ENCODE results near the gene IL10RB.
"Not testable (repeated sequence)": the region's sequence is repeated elsewhere in the genome, so short reads cannot be mapped to it uniquely, and the experiment has no call there.

Gene IL10RB

DNA sequence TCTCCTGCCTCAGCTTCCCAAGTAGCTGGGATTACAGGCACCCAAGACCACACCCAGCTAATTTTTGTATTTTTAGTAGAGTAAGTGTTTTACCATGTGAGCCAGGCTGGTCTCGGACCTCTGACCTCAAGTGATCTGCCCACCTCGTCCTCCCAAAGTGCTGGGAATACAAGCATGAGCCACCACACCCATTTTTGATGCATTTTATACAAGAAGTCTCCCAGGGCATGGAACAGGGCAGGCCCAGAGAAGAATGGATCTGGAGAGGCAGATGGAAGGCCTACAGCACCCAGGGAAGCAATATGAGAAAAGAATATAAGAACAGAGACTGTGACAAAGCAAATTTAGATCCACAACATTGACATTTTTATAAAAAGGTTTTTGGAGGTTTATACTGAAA, 39.8 kb downstream of the IL10RB start:
- no peak for DNase-seq

DNA sequence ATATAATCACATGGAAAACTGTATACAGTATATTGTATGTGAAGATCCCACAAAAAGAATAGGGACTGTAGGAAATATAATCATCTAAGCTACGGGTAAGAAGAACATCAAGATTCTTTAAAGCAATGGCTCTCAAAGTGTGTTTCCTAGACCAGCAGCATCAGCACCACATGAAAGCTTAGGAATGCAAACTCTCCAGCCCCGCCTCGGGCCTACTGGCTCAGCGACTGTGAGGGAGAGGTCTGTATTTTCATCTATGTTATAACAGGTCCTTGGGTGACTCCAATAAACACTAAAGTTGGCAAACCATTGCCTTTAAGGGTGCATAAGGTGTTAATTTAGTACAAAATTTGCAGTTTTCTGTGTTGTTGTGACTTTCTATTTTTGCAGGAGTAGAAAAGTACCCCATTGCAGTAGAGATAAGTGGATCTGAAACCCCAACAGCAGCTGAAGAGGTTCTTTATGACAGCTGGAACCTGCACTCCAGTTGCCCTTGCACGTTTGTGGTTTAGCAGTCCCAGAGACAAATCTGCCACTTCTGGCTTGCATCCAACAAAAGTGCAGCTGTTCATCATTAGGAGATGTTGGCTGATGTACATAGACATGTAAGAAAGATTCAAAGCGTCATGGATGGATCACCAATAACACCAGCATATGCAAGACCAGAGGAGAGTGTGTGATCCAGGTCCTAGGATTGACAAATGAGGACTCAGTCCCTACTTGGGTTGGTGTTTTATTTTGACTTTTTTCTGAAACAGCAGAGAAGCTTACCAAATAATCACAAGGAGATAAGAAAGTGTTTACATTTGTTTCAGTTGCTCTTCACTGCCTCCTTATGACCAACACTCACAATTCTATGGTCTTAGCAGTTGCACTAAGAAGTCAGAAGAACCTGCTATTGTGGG, 42.7 kb downstream of the IL10RB start:
- no peak for DNase-seq

GRCh38 chr21:33309778-33310177, 43.6 kb downstream of the IL10RB start:
- DNase-seq = no peak

DNA sequence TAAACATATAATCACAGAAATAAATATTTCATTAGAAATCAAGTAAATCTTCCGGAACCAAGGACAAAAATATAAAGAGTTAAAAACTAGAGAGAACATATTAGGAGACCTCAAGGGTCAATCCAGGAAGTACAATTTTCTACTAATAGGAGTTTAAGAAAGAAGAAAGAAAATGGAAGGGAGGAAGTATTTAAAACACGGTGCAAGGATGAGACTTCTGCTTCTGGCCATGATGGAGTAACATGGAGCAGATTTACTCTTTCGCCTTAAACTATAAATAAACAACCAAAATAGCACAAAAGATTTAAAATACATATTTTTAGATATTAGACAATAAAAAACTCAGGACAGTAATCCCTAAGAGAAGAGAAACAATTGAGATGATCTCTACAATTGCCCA, 46.0 kb downstream of the IL10RB start:
- no peak for DNase-seq

DNA sequence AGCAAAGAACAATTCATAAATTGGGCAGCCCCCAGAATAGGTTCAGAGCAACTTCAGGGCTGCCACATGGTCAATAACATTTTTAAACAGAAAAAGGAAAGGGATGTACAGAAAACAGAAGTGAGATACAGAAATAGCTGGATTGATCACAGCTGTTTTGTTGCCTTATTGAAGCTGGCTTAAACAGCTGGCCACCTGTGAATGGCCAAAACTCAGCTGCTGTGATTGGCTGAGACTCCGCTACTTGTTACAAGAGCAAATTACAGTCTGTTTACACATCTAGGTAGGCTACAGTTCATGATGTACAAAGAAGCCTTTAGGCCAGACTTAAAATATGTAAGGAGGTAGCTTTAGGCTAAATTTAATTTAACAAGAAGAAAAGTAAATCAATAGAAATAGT, 47.0 kb downstream of the IL10RB start:
- DNase-seq = no peak

GRCh38 chr21:33313611-33314010, 47.4 kb downstream of the IL10RB start:
- DNase-seq = no peak

- no peak for DNase-seq
These were observed 47.9 kb downstream of the IL10RB start for GRCh38 chr21:33314111-33314510.

GRCh38 chr21:33315946-33316710, 50.0 kb downstream of the IL10RB start:
- DNase-seq = no peak

GRCh38 chr21:33317145-33317544, 51.0 kb downstream of the IL10RB start:
- DNase-seq = no peak

DNA sequence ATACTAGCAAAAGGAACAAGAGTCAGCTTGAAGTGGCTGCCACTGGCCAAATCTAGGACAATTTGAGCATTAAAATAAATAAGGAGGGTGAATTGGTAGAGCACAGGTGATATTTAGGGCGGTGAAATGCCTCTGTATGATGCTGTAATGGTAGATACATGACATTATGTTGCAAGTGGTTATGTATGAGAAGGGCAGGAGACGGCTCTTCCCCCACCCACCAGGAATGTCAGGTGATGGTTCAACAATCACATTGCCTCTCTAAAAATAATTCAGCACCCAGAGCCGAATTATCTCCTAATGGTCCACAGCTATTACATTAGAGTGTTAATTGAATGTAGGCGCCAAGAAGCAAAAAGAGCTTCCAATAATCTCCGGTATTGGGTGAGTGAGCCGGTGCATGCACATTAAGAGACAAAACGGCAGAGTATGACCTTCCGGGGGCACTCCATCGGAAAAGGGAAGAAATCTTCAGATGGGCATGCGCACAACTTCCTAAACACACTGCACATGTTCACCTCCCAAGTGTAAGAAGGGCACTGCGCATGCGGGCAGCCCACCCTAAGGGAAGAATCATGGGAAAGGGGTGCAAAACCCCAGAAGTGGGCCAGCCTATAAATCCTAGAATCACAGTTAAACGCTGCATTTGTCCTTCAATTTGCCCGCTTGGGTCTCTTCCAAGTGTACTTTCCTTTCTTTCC, 51.8 kb downstream of the IL10RB start:
- DNase-seq = no peak

GRCh38 chr21:33321005-33321404, 54.8 kb downstream of the IL10RB start:
- not testable (repeated sequence) for DNase-seq

- DNase-seq = not testable (repeated sequence)
These were observed 57.4 kb downstream of the IL10RB start for GRCh38 chr21:33323610-33324009.

GRCh38 chr21:33324291-33325221, 58.4 kb downstream of the IL10RB start, which contains the start of gene IFNAR1:
Gene IFNAR1 (plus strand): TSS chr21:33324970. CDS start chr21:33325056, 86 bp downstream.
- DNase-seq = peak; percentile 98

DNA sequence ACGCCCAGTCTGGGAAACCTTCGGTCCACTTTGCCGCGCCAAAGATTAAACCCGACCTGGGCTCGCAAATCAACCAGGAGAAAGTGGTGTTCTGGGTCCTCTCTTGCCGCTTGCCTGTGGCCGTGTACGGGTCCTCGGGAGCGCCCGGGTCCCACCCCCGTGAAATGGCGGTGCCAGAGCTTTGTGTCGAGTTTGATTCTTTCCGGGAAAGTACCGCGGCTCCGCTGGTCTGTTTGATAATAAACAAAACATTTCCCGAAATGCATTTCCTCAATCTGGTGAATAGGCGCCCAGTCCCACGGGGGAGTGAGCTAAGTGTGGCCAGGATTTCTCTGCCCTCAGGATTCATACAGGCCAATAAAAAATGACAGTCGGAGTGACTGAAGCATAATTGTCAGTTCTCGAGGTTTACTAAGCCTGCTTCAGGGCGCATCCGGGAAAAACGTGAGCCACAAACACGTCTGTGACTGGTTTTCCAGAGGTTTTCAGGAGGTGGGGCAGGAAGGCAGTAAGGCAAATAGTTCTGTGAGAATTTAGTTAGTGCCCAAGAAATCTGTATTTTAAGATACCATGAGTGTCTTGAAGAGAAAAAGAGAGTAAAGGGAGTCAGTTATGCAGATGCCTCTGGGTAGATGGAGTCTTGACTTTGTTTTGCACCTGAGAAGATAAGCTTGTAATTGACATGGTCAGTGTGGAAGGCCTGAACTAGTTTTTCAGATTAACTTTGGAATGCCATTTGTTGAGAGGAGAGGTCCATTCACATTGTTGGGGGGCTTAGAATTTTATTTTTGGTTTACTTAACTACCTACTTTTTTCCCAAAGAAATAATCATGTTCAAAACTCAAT, 59.3 kb downstream of the IL10RB start:
- peak; percentile 58 for DNase-seq

GRCh38 chr21:33327326-33327725, 61.2 kb downstream of the IL10RB start:
- DNase-seq = no peak

DNA sequence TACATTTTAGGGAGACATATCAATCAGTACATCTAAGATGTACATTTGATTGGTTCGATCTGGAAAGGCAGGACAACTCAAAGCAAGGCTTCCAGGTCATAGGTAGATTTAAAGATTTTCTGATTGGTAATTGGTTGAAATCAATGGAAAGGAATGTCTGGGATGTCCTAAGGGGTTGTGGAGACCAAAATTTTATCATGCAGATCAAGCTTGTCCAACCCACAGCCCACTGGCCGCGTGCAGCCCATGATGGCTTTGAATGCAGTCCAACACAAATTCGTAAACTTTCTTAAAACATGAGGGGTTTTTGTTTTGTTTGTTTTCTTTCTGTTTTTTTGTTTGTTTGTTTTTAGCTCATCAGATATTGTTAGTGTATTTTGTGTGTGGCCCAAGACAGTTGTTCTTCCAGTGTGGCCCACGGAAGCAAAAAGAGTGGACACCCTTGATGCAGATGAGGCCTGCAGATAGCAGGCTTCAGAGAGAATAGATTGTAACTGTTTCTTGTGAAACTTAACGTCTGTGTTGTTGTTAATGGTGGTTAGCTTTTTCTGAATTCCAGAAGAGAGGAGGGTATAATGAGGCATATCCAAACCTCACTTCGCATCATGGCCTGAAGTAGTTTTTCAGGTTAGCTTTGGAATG, 61.7 kb downstream of the IL10RB start:
- no peak for DNase-seq

DNA sequence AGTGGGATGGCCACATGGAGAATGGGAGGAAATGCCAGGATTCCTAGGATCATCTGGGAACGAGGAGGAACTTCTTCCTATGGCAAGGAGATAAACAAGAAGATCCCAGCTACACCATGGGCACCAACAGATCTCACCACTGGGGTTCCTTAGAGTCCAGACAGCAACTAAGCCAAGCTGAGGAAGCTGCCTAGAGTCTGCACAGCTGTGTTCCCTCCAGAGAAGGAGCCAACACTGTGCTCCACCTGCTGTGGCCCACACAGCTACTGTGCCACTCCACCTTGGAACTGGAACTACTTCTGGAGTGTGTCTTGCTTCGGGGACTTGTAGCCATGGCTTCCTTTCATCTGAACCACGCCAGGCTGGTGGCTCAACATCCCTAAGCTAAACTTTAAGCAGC, 64.6 kb downstream of the IL10RB start:
- no peak for DNase-seq

DNA sequence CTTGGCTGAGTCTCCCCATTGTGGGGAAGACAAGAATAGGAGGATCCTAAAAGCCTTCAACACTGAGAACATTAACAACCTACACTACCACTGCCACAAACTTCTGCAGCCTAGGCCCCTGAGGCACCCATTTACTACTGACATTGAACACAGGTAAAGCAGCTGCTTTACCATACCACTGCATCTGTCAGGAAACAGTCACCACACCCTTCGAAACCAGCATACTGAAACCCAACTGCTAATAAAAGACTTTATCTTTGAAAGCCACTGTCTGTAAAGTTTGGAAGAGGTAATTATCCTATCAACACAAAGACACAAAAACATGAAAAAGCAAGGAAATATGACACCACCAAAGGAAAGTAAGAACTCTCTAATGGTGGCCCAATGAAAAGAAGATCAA, 66.0 kb downstream of the IL10RB start:
- DNase-seq = no peak

DNA sequence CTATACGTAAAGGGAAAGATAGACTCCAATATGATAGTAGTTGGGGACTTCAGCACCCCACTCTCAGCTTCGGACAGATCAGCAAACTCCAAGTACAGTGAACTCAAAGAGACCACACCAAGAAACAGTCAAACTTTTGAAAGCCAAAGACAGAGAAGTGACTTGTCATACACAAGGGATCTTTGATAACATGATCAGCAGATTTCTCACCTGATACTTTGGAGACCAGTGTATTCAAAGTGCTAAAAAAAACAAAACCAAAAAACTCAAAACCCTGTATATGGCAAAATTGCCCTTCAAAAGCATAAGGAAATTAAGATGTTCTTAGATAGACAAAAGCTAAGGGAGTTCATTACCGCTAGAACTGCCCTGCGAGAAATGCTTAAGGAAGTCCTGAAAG, 68.0 kb downstream of the IL10RB start:
- DNase-seq = no peak

- no peak for DNase-seq
These were observed 68.7 kb downstream of the IL10RB start for GRCh38 chr21:33334824-33335223.

DNA sequence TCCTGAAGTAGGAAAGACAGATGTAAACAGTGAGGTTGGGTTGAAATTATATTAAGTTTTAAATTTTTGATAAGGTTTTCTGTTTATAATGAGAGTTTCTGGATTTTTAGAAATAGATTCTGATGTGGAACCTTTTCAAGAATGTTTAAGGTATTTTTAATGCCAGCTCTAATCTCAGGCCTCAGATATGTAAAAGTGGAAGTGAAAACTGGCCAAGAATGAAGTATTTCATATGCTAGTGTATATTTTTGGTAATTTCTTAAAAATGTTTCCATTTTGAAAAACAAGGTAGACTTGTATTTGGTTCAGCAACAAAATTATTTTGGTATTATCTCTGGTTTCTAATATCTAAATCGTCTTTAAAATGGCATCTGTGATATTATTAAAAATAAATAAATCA, 73.0 kb downstream of the IL10RB start:
- no peak for DNase-seq

Data from activated CD4-positive, alpha-beta T cell treated with anti-CD3 and anti-CD28 coated beads for 1 hour (primary cell).